ENCODE results near the gene C2CD2L. TPM values are rescaled to one million over a fixed set of nuclear protein-coding genes. Genes with fewer than 3 reads are reported as not detected.
A peak's percentile ranks its signal among the peaks of the same experiment; 100 is the strongest.

Gene C2CD2L
- total and polyA plus RNA-seq, 2 of the 13 experiments (the other 11 are each of a cell fraction or from before 2014, with no cell fraction given), result 3.7 to 5.5 TPM

- TF ChIP-seq ZNF136 (CRISPR knock-in tag; IDR thresholded peaks at IDR 0.05; ENCODE audit: low read depth), result peak; percentile 80; the same call in 1 of the 2 replicates
- no peak for TF ChIP-seq WIZ (CRISPR knock-in tag; IDR thresholded peaks at IDR 0.05)
- 0 out of 2 replicates have a peak, but pooled peaks have one; percentile 53 for TF ChIP-seq PBX3 (CRISPR knock-in tag; IDR thresholded peaks at IDR 0.05; ENCODE audit: borderline replicate concordance)
- no peak for TF ChIP-seq ZNF205 (CRISPR knock-in tag; IDR thresholded peaks at IDR 0.05)
- no peak for TF ChIP-seq PAX8 (CRISPR knock-in tag; IDR thresholded peaks at IDR 0.05; ENCODE audit: borderline replicate concordance)
- 0 out of 2 replicates have a peak, but pooled peaks have one; percentile 37 for TF ChIP-seq CBX5 (CRISPR knock-in tag; IDR thresholded peaks at IDR 0.05; ENCODE audit: borderline replicate concordance)
- TF ChIP-seq ZNF512B (CRISPR knock-in tag; IDR thresholded peaks at IDR 0.05; ENCODE audit: borderline replicate concordance), result no peak
- TF ChIP-seq ZNF644 (CRISPR knock-in tag; IDR thresholded peaks at IDR 0.05; ENCODE audit: low read depth), result no peak
Measured at GRCh38 chr11:119100994-119101758, 6.0 kb upstream of the C2CD2L start (continued).

All from HepG2 (cell line).